GM19099 (cell line): ENCODE data around the gene FAM135A.

Experiments used
- POLR2A ChIP-seq: IDR thresholded peaks from 3 replicates; pipeline ENCODE4 v1.6.1; 2011; ENCODE audit warnings: low read depth; ENCODE audit not compliant: insufficient read length; ENCODE audit errors: extremely low read depth

Gene FAM135A

GRCh38 chr6:70388814-70389213 lies 24.5 kb upstream of the FAM135A start:
- TF ChIP-seq POLR2A = no peak

DNA sequence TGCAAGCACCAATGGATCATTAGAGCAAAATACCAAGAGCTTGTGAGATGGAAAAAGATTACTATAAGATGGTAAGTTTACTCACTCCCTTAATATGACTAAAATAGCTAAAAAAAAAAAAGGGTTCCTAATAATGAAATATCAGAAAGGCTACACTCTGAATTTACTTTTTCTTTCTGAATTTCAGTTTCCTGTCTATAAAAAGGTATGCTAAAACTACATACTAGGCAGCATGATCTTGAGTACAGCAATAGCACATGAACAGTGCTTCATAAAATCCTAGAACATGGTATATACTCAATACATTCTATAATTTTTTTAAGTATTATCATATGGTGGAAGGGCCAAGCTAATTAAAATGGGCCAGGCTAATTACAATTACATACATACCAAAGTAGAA lies 24.0 kb upstream of the FAM135A start:
- no peak for TF ChIP-seq POLR2A

GRCh38 chr6:70390067-70390466 lies 23.2 kb upstream of the FAM135A start:
- no peak for TF ChIP-seq POLR2A

GRCh38 chr6:70391492-70391891 lies 21.8 kb upstream of the FAM135A start:
- no peak for TF ChIP-seq POLR2A

- TF ChIP-seq POLR2A = no peak
Observed at GRCh38 chr6:70394518-70395300, 18.6 kb upstream of the FAM135A start.

GRCh38 chr6:70395301-70395672 lies 18.0 kb upstream of the FAM135A start:
- TF ChIP-seq POLR2A = no peak

GRCh38 chr6:70396163-70396562 lies 17.1 kb upstream of the FAM135A start:
- no peak for TF ChIP-seq POLR2A

DNA sequence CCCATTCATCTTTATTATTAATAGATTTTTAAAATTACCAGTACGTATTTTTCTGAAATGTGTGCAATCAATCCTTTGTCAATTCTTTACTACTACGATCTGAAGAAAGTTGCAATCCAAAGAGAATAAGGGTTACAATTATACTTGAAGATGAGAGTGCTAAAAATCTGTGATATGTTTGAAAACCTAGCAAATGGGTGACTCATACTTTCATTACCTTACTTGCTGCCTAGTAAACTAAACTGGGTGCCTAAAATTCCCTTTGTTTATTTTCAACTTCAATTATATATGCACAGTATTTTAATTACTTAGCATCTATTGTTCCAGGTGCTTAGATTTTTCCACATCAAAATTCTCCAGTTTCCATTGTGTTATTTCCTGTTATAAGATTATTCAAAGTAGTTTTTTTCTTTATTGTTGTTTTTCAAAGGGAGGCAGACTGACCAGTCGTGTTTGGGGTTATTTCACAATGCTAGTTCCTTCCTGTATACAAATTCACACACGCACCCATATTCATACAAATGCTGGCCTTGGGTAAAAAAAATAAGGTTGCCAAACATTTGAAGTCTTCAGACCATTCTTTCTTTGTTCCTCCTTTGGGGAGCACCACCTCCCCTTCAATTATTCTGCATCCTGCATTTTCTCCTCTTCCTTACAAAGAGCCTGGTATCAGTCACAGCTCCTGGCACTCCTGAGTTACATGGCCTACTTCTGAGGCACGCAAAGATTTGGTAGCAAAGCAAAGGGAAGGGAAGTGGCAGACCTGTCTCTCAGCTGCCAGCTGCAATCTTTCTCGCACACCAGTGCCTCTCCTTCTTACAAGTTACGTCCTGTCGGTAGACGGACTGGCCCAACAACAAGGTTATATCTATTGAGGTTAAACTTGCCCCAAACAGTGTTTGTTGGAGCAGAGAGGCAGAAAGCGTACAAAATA lies 16.2 kb upstream of the FAM135A start:
- TF ChIP-seq POLR2A = no peak

- TF ChIP-seq POLR2A = no peak
Observed at GRCh38 chr6:70398783-70399728, 14.3 kb upstream of the FAM135A start.

DNA sequence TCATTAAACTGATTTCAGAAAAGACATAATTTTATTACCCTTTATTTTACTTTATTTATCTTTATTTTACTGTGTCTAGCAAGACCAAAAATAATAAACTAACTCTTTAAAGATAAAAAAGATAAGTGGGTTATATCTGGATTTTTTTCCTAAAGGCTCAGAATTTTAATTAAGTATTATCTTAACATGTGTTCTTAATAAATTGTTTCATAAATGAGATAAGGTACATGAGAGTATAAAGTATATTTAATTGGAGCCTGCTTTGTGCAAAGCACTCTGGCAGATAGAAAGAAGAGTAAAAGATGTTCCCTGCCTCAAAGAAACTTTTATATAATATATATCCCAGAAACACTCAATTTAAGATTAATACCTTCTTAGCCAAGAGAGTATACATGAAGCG lies 8.7 kb upstream of the FAM135A start:
- no peak for TF ChIP-seq POLR2A

DNA sequence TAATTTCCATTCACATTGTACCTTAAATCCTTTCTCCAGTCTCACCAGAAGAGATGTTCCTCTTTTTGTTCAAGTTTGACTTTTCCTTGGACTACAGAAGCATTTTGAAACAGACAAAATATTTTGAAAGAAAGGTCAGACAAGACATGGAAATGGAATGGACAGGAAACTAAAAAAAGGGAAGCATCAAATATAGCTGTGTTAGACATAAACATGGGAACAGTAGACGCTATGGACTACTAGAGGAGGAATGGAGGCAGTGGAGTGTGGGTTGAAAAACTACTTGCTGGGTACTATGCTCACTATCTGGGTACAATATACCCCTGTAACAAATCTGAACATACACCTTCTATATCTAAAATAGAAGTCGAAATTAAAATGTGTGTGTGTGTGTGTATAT lies 4.1 kb upstream of the FAM135A start:
- no peak for TF ChIP-seq POLR2A

DNA sequence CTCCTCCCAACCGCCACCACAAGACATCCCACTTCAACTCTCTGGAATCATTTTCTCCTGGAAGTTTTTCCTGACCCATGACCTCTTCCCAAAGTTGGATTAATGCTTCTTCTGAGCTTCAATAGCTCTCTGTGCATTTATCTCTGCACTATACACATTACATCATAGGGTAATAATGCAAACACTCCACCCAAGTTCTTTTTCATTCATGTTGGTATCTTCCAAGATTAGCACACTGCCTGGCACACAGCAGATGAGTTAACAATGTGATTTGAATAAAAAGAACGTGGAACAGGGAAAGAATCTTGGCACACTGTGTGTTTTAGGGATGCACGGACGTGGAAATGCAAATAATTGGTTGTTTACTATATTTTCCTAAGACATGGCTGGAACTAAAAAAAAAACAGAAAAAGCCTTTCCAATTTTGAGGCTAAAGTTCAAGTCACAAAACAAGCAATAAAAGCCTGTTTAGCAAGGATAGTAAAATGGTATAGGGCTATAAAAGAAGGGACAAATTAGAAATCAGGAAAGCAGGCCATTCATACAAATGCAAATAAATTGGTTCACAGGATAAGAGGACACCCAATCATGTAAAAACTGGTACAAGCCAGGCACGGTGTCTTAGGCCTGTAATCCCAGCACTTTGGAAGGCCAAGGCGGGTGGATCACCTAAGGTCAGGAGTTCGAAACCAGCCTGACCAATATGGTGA lies 1.6 kb upstream of the FAM135A start:
- no peak for TF ChIP-seq POLR2A

- no peak for TF ChIP-seq POLR2A
Observed at GRCh38 chr6:70412252-70413113, 825 bp upstream of the FAM135A start.
